GM18861 (cell line): ENCODE results near the gene WDR54.

Experiments
- ATAC-seq: cut with Tn5 transposase; IDR thresholded peaks from one replicate; pipeline ENCODE4 v1.9.1; 2021; ENCODE audit not compliant: unreplicated experiment

WDR54 gene

GRCh38 chr2:74421221-74421870, at the start of gene WDR54, which contains the start of gene C2orf81:
TSS of gene WDR54 (plus strand) at chr2:74421730. CDS start at chr2:74422154, 424 bp downstream.
TSS of gene C2orf81 (minus strand) at chr2:74421619. CDS start at chr2:74421560, 59 bp downstream.
- peak; percentile 86 for ATAC-seq

DNA sequence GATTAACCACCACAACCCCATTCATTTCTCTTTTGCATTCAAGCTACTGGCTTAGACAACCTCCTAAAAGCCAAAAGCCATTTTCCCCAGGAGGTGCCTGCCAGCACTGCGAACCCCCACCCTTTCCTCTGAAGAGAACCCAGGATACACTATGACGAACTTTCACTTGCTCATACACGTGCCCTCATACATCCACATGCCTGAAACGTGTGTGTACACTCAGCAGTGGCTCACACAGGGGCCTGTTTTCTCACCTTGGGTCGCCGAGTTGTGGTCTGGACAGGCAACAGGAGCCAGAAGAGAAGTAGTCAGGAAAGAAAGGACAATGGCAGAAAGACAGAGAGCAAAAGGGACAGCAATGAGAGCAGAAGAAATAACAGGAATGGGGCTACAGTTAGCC, 48.9 kb upstream of the WDR54 start:
- no peak for ATAC-seq

DNA sequence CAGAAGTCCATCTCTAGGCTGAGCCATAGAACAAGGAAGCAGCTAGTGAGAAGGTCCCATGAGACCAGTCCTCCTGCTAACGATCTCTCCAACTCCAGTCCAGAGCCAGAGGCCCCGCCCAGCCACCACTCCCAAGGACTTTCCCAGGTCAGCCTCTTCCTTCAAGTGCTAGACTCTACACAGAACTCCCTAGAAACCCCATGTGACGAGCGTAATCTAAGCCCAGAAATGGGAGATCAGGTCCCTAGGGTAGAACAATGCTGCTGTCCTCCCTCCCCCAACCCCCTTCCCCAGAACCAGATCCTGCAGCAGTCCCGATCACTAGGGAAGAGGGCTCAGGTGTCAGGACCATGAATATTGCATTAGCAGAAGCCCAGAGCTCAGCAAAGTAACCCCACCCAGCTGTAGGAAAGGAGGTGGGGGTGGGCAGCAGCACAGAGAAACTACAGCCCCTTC, 48.3 kb upstream of the WDR54 start:
- ATAC-seq = no peak

DNA sequence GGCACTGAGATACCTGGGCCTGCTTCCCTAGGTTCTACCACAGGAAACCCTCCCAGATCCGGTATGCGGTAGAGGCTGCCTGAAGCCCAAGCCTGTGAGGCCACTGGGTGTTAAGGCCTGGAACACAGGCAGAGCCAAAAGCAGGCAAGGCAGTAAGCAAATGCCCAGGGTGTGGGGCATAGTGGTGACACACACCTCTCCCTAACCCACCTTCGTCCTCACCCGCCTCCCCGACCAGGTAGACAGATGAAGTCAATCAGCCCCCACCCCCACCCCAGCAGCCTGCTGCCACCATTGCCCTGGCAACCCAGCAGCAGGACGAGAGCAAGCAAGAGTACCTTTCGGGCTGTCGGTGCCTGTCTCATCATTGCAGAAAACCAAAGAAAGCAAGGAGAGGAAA, 47.5 kb upstream of the WDR54 start:
- ATAC-seq = no peak

DNA sequence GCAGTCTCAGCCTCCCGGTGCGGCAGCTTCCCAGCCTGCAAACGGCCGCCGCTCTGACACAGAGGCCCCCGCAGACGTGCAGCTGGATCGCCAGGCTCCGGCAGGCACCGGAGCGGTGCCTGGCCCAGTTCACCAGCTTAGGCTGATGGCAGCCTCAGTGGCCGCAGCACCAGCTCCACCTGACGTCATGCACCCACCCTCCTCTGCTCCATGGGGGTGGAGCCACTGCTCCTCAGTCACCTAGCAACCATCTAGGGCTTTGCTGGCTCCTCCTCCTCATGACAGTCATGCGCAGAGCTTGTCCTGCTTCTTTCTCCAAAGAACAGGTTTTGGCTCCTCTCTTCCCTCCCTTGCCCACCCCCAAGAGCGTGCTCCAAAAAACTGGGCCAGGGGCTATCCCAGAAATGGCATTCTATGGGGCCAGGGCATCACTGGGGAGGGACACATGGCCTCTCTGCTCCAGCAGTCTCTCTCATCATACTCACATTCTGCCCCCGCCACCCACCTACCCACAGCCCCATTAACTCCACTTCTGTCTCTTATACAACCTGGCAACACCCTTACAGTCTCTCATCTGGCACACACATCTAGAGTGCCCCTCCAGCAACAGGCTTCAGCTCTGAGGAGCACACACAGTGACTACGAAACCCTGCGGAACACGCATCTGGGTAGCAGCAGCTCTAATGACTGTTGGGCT, 46.9 kb upstream of the WDR54 start:
- ATAC-seq = no peak

DNA sequence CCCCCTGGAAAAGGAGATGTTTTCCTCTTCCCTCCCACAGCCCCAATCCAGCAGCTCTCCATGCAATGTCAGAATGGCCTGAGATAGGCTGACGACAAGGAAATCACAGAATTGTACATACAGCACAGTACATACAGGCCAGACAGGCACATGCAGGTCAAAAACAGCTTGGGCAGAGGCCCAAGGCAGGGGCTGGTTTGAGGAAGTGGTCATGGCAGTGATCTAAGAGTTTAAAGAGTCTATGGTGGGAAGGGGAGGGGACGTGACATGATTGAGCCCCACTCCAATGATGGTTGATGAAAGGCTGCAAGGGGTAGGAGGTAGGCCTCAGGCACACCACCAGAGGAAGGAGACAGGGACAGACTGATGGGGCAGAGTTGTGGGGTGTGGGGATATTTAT, 45.7 kb upstream of the WDR54 start:
- ATAC-seq = no peak

GRCh38 chr2:74378007-74378406, 43.5 kb upstream of the WDR54 start:
- no peak for ATAC-seq

DNA sequence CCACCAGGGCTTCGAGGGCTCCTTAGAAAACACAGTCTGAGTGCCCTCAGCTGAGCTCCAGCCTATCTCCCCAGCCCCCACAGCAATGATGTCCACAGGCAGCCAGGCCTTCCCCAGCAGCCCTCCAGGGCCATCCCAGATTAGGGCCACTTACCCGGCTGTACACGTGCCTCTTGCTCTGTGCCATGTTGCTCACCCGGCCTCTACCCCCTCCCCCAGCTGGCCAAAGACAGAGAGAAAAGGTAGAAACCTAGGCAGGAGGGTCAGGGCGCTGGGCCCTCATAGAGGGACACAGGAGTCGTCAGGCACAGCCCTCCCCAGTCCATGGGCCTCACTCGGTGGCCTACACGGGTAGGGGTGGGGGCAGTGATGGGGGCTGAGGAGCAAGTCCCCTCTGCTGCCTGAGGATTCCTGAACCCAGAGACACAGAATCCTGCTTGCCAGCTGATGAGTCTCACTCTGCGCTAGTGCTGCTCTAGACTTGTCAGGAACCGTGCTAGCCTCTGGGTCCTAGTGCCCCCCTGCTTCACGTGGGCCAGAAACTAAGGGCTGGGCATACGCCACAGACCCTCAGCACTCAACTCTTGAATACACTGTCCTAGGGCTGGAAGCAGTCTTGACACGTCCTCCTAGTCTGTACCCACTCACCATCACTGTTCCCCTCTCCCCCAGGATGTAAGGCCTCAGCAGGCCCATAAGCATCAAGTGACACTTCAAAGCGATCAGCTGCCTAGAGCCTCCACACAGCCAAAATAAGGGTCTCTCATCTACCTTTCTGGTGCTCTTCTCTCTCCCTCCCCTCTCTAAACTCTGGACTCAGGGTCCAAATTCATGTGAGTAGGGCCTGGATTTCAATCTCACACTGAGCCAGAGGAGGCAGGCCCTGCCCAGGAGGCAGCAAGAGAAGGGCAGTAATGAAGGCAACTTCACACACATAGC, 41.4 kb upstream of the WDR54 start, which contains the start of gene DCTN1:
Gene DCTN1, minus strand, starts transcription at position 461 of the 939 bp plus-strand sequence. Its CDS starts 274 bp downstream, at position 187.
- ATAC-seq = no peak

DNA sequence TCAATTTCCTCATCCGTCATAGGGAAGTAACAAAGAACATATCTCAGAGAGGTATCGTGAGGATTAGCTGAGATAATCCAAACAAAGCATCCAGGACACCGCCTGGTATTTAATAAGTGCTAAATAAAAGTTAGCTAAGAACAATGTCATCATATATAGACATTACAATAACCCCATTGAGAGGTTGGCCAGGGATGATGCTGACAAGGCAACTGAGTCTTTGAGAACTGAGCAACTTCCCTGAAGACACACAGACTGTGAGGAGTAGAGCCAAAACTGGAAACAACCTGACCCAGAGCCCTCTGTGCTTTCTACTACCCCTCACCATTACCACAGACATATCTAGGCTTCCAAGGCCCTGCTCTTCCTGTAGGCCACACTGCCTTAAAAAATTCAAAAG, 39.8 kb upstream of the WDR54 start:
- no peak for ATAC-seq

GRCh38 chr2:74383254-74383653, 38.3 kb upstream of the WDR54 start:
- no peak for ATAC-seq

GRCh38 chr2:74384051-74384450, 37.5 kb upstream of the WDR54 start:
- no peak for ATAC-seq

DNA sequence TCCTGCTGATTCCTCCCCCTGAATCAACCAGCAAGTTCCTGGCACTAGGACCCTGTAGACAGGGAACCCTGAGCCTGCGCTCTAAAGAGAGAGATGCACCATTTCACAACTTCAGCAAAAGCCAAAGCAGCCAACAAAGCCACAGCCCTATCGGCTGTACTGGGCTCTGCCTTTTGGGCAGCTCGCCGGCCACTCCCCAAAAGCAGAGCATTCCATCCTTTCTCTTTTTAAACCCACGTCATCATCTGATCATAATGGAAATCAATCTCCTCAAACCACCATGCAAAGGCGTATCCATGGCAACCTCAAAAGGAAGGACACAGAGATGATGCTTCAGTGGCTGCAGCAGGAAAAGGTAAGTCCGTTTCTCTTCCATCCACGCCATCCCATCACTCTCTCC, 36.1 kb upstream of the WDR54 start:
- ATAC-seq = no peak

- ATAC-seq = no peak
Measured at GRCh38 chr2:74387346-74387745, 34.2 kb upstream of the WDR54 start.

DNA sequence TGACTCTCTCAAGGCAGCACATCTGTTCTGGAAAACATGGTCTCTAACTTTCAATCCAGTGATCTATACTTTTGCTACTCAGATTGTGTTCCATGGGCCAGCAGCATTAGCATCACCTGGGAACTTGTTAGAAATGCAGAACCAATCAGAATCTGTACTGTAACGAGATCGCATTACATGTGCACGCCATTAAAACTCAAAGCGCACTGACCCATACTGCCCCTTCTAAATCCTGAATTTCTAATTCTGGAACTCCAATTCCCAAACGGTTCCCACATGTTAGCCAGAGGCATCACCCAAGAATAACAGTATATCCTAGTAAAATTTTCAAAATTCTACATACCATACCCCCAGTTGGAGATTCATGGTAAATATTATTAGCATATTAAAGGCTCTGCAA, 30.9 kb upstream of the WDR54 start:
- ATAC-seq = no peak

DNA sequence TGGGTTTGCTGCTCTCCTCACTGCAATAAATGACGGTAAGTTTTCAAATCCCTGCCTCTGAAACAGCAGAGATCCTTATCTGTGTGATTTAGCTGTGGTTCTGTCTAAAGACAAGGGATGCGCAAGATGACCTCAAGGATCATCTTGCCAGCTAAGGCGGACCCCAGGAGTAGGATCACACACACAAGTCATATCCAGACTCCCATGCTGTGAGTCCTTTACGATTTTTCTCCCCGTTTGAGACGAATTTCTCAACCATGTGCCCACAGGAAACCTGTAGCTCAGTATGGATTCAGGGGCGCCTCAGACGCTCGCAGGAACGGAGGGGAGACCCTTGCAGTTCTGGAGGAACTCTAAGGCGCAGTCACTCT, 30.3 kb upstream of the WDR54 start:
- ATAC-seq = peak; percentile 27

GRCh38 chr2:74391580-74392448, 29.7 kb upstream of the WDR54 start:
- ATAC-seq = peak; percentile 48

DNA sequence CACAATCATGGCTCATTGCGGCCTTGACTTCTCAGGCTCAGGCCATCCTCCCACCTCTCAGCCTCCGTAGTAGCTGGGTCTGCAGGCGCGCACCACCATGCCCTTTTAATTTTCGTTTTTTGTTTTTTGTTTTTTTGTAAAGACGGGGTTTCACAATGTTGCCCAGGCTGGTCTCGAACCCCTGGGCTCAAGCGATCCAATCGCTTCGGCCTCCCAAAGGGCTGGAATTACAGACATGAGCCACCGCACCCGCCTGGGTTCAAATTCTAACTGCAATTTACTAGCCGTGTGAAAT, 29.1 kb upstream of the WDR54 start:
- no peak for ATAC-seq

DNA sequence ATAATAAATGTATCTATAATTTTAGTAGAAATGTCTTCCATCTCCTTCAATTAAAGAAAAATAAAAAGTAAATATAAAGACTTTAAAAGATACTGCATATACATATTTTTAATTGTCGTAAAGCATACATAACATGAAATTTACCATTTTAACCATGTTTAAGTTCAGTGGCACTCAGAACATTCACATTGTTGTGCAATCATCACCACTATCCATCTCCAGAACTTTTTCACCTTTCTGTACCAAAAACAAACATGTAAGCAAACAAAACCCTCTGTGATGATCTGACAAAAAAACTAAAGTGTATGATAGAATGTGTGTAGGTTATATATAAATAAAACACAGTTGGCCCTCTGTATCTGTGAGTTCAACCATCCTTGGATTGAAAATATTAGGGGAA, 28.0 kb upstream of the WDR54 start:
- ATAC-seq = no peak

- ATAC-seq = no peak
Measured at GRCh38 chr2:74396149-74396548, 25.4 kb upstream of the WDR54 start.

DNA sequence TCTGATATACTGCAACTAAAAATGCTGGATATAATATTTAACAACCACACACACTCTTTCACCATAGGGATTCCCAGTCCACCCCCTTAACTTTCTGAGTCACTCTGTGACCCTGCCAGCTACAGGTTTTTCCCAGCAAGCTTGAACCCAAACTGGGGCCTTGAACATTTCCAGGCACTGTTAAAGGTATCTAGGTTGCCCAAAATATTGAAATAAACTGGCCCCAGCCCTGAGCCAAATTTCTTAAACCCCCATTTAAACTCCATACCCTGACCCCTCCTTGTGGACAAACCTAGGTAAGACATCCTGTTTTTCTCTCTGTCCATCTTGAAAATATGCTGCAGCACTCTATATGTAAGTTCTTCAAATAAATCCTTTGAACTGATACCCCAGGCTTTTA, 21.7 kb upstream of the WDR54 start:
- no peak for ATAC-seq

DNA sequence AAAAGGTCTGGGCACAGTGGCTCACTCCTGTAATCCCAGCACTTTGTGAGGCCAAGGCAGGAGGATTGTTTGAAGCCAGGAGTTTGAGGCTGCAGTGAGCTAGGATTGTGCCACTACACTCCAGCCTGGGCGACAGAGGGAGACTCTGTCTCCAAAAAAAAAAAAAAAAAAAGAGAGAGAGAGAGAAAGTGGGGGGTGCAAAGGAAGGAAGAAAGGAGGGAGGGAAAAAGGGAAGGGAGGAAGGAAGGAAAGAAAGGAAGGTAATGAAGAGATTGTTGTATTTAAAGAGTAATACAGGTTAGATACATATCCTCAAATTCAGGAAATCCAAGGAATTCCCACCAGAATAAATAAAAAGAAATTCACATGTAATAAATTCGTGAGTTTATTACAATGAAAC, 19.6 kb upstream of the WDR54 start:
- no peak for ATAC-seq
